Fibroblast of villous mesenchyme (primary cell): ENCODE data around the gene ZNF618. TPM values are rescaled to one million over a fixed set of nuclear protein-coding genes. Genes with fewer than 3 reads are reported as not detected.

Experiments
- DNase-seq: peaks from one replicate; pipeline ENCODE4 v3.0.0-alpha.2; 2010; ENCODE audit warnings: low read depth
- H3K4me3 ChIP-seq: 2 replicates; pipeline ENCODE4 v1.5.1; 2011; ENCODE audit warnings: low read depth, mild to moderate bottlenecking, low read length
- total RNA-seq: library from RNA; depleted of rRNA; stranded (reverse); fragments of >200 nt; gene quantifications from 2 replicates; pipeline ENCODE4 v1.2.3, GENCODE V29; 2012
- TF ChIP-seq, protein P1 (sequence below): IDR thresholded peaks from 2 replicates; pipeline ENCODE4 v1.5.1; 2012; ENCODE audit warnings: low read depth, mild to moderate bottlenecking, low read length; ENCODE audit not compliant: insufficient read depth

The ZNF618 gene
- total RNA-seq, 1 donor: 12.5 TPM

DNA sequence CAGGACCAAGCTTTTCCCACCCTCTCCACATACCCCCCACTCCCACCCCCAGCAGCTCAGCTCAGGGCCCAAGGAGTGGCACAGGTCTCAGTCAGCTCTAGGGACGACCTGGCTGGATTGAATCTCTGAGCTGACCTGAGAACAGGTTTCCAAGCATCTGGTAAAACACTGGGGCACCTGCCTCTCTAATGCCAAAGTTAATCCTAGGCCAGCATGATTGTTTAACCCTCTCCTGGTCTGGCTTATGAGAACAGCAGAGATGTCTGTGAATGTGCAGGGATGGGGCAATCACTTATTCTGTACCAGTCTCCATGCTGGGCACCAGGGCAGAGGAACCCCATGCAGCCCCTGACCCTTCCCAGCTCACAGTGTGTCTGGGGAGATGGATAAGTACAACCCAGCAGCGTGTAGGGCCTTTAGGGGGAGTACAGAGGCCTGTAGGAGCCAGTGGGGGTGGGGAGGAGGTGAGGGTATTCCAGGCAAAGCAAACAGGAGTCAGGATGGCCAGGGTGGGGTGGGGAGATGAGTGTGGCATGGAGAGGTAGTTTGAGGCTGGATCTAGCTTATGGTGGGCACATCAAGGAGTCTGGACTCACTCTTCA lies 223.7 kb downstream of the ZNF618 start:
- H3K4me3 ChIP-seq: no peak overlapping the region
- TF ChIP-seq, protein P1, sequence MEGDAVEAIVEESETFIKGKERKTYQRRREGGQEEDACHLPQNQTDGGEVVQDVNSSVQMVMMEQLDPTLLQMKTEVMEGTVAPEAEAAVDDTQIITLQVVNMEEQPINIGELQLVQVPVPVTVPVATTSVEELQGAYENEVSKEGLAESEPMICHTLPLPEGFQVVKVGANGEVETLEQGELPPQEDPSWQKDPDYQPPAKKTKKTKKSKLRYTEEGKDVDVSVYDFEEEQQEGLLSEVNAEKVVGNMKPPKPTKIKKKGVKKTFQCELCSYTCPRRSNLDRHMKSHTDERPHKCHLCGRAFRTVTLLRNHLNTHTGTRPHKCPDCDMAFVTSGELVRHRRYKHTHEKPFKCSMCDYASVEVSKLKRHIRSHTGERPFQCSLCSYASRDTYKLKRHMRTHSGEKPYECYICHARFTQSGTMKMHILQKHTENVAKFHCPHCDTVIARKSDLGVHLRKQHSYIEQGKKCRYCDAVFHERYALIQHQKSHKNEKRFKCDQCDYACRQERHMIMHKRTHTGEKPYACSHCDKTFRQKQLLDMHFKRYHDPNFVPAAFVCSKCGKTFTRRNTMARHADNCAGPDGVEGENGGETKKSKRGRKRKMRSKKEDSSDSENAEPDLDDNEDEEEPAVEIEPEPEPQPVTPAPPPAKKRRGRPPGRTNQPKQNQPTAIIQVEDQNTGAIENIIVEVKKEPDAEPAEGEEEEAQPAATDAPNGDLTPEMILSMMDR: no peak
- no peak for DNase-seq

DNA sequence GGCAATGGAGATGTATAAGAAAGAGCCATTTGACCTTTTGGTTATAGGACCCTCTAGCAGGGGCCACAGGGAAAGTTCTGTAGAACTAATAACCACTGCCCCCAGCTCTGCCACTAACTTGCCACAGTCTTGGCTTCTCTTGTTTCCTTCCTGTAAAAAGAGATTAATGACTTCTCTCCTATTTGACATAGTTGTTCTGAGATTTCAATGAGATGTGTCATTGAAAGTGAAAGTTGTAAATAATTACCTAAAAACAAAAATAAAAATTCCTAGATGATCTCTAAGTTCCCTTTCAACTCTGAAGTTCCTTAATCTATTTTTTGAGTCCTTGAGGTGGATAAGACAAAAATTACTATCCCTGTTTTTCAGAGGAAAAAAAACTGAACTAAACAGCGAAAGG lies 224.4 kb downstream of the ZNF618 start:
- no peak for DNase-seq
- H3K4me3 ChIP-seq: no peak overlapping the region
- TF ChIP-seq, protein P1: no peak

DNA sequence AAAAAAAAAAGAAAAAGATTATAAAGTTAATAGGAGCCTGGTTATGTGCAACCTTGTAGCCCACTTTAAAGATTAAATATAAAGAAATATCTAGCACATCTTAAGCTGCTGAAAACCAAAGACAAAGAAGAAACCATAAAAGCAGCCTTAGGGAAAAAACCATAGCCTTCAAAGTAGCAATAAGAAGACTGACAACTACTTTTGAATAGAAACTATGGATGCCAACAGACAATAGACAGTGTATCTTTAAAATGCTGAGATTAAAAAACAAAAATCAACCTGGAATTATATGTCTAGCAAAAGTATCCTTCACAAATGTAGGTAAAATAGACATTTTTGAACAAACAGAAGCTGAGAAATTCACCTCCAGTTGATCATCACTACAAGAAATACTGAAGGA lies 226.4 kb downstream of the ZNF618 start:
- no peak for DNase-seq
- no peak overlapping the region for H3K4me3 ChIP-seq
- TF ChIP-seq, protein P1: no peak

DNA sequence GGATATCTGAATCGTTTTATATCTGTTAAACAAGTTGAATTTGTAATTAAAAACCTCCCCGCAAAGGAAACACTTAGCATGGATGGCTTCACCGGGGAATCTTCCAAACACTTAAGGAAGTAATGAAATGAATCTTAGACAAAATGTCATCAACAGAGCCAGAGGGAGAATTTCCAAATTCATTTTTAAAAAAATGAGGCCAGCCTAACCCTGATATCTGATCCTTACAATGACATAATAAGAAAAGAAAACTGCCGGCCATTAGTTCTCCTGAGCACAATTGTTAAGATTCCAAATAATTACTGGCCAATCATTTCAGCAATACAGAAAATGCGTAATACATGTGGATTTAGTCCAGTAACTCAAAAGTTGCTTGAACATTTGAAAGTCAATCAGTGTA lies 229.1 kb downstream of the ZNF618 start:
- DNase-seq: no peak
- TF ChIP-seq, protein P1: no peak
- H3K4me3 ChIP-seq: no peak overlapping the region

Other genes with a start within 250 kb of the ZNF618 start
- not detected in 2 replicates for gene AMBP, start 202.0 kb downstream of the ZNF618 start, total RNA-seq
- gene KIF12, start 223.0 kb downstream of the ZNF618 start, total RNA-seq: not detected in 2 replicates